K562 (cell line): ENCODE measurements around the gene AGPAT3. TPM values are rescaled to one million over a fixed set of nuclear protein-coding genes. Genes with fewer than 3 reads are reported as not detected.

Source experiments
- ATF6 ChIP-seq: sonication (generic); formaldehyde crosslinking; IDR thresholded peaks from 2 replicates; pipeline ENCODE4 v1.4.0; 2020; ENCODE audit warnings: mild to moderate bottlenecking, missing genetic modification reagents
- BRD9 ChIP-seq: fragments of 450-650 bp; IDR thresholded peaks from 2 replicates; pipeline ENCODE4 v1.6.1; 2018; ENCODE audit warnings: low read depth; ENCODE audit not compliant: partially characterized antibody
- CBFA2T2 ChIP-seq: fragments of 450-650 bp; conservative IDR thresholded peaks from 2 replicates; pipeline ENCODE4 v1.6.1; 2017; ENCODE audit warnings: mild to moderate bottlenecking
- CBX8 ChIP-seq: fragments of 200-600 bp; sonication (generic); IDR thresholded peaks from 2 replicates; pipeline ENCODE4 v1.6.1; 2012; ENCODE audit warnings: borderline replicate concordance, mixed run types, low read depth, mild to moderate bottlenecking, moderate library complexity, mixed read lengths, low read length, control low read depth, inconsistent platforms; ENCODE audit not compliant: poor library complexity, severe bottlenecking; ENCODE audit errors: extremely low read depth
- CLOCK ChIP-seq: fragments of 250-450 bp; sonication (Bioruptor Pico); IDR thresholded peaks from 2 replicates; pipeline ENCODE4 v1.4.0; 2020; ENCODE audit warnings: mild to moderate bottlenecking, moderate library complexity, borderline replicate concordance
- E2F6 ChIP-seq, 2 experiments: IDR thresholded peaks; 2 replicates each; pipeline ENCODE4 v1.6.1; 2011; ENCODE audit warnings: borderline replicate concordance in 1 of 2, control low read depth in 1 of 2, low read depth in 1 of 2, low read length in 1 of 2, mild to moderate bottlenecking in 1 of 2, mixed read lengths in 1 of 2, moderate library complexity in 1 of 2; ENCODE audit not compliant: insufficient read depth in 1 of 2, insufficient read length in 1 of 2, poor library complexity in 1 of 2, severe bottlenecking in 1 of 2; ENCODE audit errors: extremely low read depth in 1 of 2
- GABPB2 ChIP-seq: fragments of 250-450 bp; sonication (Bioruptor Pico); conservative IDR thresholded peaks from 2 replicates; pipeline ENCODE4 v1.5.1; 2021; ENCODE audit warnings: mild to moderate bottlenecking
- GATA2 ChIP-seq: sonication (generic); formaldehyde crosslinking; IDR thresholded peaks from 2 replicates; pipeline ENCODE4 v1.4.0; 2020; ENCODE audit warnings: mild to moderate bottlenecking, missing genetic modification reagents
- HDAC3 ChIP-seq: fragments of 450-650 bp; IDR thresholded peaks from 2 replicates; pipeline ENCODE4 v1.6.1; 2018; ENCODE audit warnings: borderline replicate concordance, mild to moderate bottlenecking, moderate library complexity; ENCODE audit not compliant: partially characterized antibody
- HOXB6 ChIP-seq: fragments of 250-450 bp; sonication (Bioruptor Pico); IDR thresholded peaks from 2 replicates; pipeline ENCODE4 v1.5.1; 2022; ENCODE audit warnings: mild to moderate bottlenecking, borderline replicate concordance
- LEF1 ChIP-seq: fragments of 450-650 bp; IDR thresholded peaks from 2 replicates; pipeline ENCODE4 v1.6.1; 2016; ENCODE audit warnings: mild to moderate bottlenecking
- NFATC3 ChIP-seq: fragments of 450-650 bp; IDR thresholded peaks from 2 replicates; pipeline ENCODE4 v1.6.1; 2017; ENCODE audit warnings: mild to moderate bottlenecking
- SMARCE1 ChIP-seq: fragments of 450-650 bp; IDR thresholded peaks from 2 replicates; pipeline ENCODE4 v1.7.1; 2016; ENCODE audit warnings: mild to moderate bottlenecking
- TAF1 ChIP-seq: IDR thresholded peaks from 2 replicates; pipeline ENCODE4 v1.6.1; 2011; ENCODE audit warnings: mild to moderate bottlenecking, low read length, moderate library complexity; ENCODE audit not compliant: insufficient read depth, control insufficient read depth, severe bottlenecking; ENCODE audit errors: extremely low read depth
- ZBTB26 ChIP-seq: fragments of 450-650 bp; formaldehyde crosslinking; IDR thresholded peaks from 2 replicates; pipeline ENCODE4 v1.4.0; 2022; ENCODE audit warnings: missing genetic modification characterization
- ZKSCAN1 ChIP-seq: fragments of 150-350 bp; IDR thresholded peaks from 2 replicates; pipeline ENCODE4 v1.6.1; 2016; ENCODE audit warnings: low read depth, low read length
- ZNF561 ChIP-seq: fragments of 450-650 bp; formaldehyde crosslinking; conservative IDR thresholded peaks from 2 replicates; pipeline ENCODE4 v1.4.0; 2020; ENCODE audit warnings: mild to moderate bottlenecking, moderate library complexity
- ZNF707 ChIP-seq: fragments of 250-450 bp; sonication (Bioruptor Pico); conservative IDR thresholded peaks from 2 replicates; pipeline ENCODE4 v1.8.0; 2022; ENCODE audit warnings: inconsistent platforms, mild to moderate bottlenecking, moderate library complexity
- ZNF717 ChIP-seq: fragments of 250-450 bp; sonication (Bioruptor Pico); IDR thresholded peaks from 2 replicates; pipeline ENCODE4 v1.5.0; 2021
- ZNF764 ChIP-seq: fragments of 250-450 bp; sonication (Bioruptor Pico); IDR thresholded peaks from 2 replicates; pipeline ENCODE4 v1.4.0; 2020; ENCODE audit warnings: low read depth, mild to moderate bottlenecking, moderate library complexity
- polyA plus RNA-seq, 8 experiments: library from polyadenylated mRNA; depleted of rRNA in 4 of 8; stranded (reverse) in 5 of 8; unstranded in 3 of 8; fragments of >200 nt; fragmentation: Nextera tagmentation in 2 of 8; fragmentation: Illumina TruSeq in 1 of 8; extraction: Ambion mirVana in 2 of 8; extraction: Trizol in 1 of 8; gene quantifications; 2 replicates each; pipeline versions ENCODE4 v1.2.1 to v1.2.3, GENCODE V29; 2011 to 2014; ENCODE audit warnings: inconsistent platforms in 1 of 8, missing spikeins in 1 of 8
- total RNA-seq, 7 experiments: library from RNA; depleted of rRNA in 6 of 7; stranded (reverse); fragments of >200 nt in 6 of 7; fragmentation: Illumina TruSeq in 2 of 7; extraction: Trizol in 2 of 7; gene quantifications; 2 replicates each; pipeline versions ENCODE4 v1.2.1 to v1.2.3, GENCODE V29; 2011 to 2021; ENCODE audit warnings: low replicate concordance in 1 of 7

Gene AGPAT3
- total and polyA plus RNA-seq, 9 of the 15 experiments (the other 6 are each of a cell fraction or from before 2014, with no cell fraction given) = 1.5 to 88.4 (median 35.7) TPM

GRCh38 chr21:44011579-44012473 lies 146.8 kb downstream of the AGPAT3 start, which contains the start of gene TRAPPC10 (continued):
- TF ChIP-seq LEF1 (no peak), BRD9 (no peak), E2F6 (IDR thresholded peaks at IDR 0.05; ENCODE audit: borderline replicate concordance in 1 of 2, extremely low read depth in 1 of 2, insufficient read depth in 1 of 2, insufficient read length in 1 of 2, low read depth in 1 of 2, low read length in 1 of 2, poor library complexity in 1 of 2, severe bottlenecking in 1 of 2) (peak; percentile 96 to 97), TAF1 (peak; percentile 89), CBFA2T2 (no peak), ZNF764 (CRISPR knock-in tag) (no peak; the same call in 1 of the 2 replicates), GATA2 (CRISPR knock-in tag) (no peak), ZNF707 (CRISPR knock-in tag) (no peak), GABPB2 (CRISPR knock-in tag) (no peak; the same call in 1 of the 2 replicates), SMARCE1 (no peak; the same call in 1 of the 2 replicates), ZNF717 (CRISPR knock-in tag) (no peak), ZNF561 (no peak), CLOCK (no peak), ATF6 (CRISPR knock-in tag) (peak; percentile 38; the same call in 1 of the 2 replicates), ZBTB26 (CRISPR knock-in tag) (no peak), ZKSCAN1 (no peak), NFATC3 (no peak), HDAC3 (no peak), CBX8 (no peak), HOXB6 (no peak)
